ENCODE results near the gene HOXD1. TPM values are rescaled to one million over a fixed set of nuclear protein-coding genes. Genes with fewer than 3 reads are reported as not detected.

HOXD1 gene
- polyA plus RNA-seq, 1 experiment: not detected

DNA sequence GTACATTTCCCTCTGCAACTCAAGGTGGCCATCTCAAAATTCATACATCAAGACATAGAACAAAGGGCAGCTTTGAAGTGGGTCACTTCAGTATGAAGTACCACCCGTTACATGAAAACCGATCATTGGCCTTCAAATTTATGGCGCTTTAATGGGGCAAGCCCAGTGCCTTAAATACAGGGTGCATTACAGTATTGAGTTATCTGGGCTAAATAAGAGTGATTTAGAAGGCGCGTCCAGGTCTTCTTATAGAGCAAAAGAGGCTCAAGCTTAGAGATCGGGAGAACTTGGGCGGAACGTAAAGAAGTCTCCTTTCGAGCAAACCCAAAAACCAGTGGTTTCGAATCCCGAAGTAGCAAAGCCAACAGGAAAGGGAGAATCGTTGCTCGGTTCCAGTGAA is 24.3 kb upstream of the HOXD1 start:
- POLR2A ChIA-PET: no interaction called here
- TF ChIP-seq, protein P1, sequence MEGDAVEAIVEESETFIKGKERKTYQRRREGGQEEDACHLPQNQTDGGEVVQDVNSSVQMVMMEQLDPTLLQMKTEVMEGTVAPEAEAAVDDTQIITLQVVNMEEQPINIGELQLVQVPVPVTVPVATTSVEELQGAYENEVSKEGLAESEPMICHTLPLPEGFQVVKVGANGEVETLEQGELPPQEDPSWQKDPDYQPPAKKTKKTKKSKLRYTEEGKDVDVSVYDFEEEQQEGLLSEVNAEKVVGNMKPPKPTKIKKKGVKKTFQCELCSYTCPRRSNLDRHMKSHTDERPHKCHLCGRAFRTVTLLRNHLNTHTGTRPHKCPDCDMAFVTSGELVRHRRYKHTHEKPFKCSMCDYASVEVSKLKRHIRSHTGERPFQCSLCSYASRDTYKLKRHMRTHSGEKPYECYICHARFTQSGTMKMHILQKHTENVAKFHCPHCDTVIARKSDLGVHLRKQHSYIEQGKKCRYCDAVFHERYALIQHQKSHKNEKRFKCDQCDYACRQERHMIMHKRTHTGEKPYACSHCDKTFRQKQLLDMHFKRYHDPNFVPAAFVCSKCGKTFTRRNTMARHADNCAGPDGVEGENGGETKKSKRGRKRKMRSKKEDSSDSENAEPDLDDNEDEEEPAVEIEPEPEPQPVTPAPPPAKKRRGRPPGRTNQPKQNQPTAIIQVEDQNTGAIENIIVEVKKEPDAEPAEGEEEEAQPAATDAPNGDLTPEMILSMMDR (IDR thresholded peaks at IDR 0.05; ENCODE audit: low read depth, low read length): no peak
- no peak overlapping the region for H3K27ac ChIP-seq (ENCODE audit: low read depth, low read length)

DNA sequence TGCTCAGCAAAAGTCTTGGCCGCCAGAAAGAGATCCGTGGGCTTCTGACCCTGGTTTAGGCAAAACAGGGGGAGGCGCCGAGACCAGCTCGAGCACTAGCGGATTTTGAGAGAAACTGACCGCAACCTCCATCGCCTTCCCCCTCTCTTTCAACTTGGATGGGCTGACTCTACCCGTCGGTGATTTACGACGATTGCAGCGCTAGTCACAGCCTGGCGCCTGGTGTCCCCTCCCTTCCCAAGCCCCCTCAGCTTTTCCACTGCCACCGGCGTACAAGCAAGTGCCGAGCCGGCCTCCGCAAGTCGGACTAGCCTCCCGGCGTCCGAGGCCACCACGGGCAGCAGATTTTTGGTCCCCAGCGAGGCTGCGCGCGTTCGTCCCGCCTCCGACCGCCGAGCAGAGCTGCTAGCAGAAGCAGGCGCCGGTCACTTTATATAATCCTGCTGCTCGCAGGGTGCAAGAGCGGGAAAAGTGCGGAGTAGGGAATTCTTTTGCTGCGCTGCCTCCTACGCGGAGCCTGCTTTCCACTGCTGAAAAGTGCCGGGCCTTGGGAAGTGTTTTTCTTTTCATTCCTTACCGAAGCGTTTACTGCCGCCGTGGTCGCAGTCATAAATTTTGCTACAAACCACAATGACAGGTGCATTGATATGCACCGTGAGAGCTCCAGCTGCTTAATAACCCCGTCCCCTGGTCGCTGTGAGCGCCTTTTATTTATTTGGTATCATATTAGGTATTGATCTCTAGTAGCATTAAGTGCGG is 23.7 kb upstream of the HOXD1 start:
- no peak overlapping the region for H3K27ac ChIP-seq (ENCODE audit: low read depth, low read length)
- CTCF ChIA-PET: no interaction called here
- H3K4me3 ChIP-seq (ENCODE audit: low read depth, low read length): no peak overlapping the region
- DNase-seq (ENCODE audit: low read depth, low spot score): no peak
- TF ChIP-seq, protein P1 (IDR thresholded peaks at IDR 0.05; ENCODE audit: low read depth, low read length): no peak
- POLR2A ChIA-PET: no interaction called here
- H3K9me3 ChIP-seq (ENCODE audit: control insufficient read depth, insufficient read depth, low read length): peaks cover 3% of the 10 kb centered on the region; the same call in 1 of the 2 replicates
- peaks cover 74% of the 10 kb centered on the region for H3K27me3 ChIP-seq (ENCODE audit: control insufficient read depth, insufficient read depth, low read length)

More for the DNA sequence above, 24.3 kb upstream of the HOXD1 start:
- H3K9me3 ChIP-seq (ENCODE audit: control insufficient read depth, insufficient read depth, low read length): peaks cover 3% of the 10 kb centered on the region; the same call in 1 of the 2 replicates
- DNase-seq (ENCODE audit: low read depth, low spot score): no peak
- CTCF ChIA-PET: no interaction called here
- H3K4me3 ChIP-seq (ENCODE audit: low read depth, low read length): no peak overlapping the region
- H3K27me3 ChIP-seq (ENCODE audit: control insufficient read depth, insufficient read depth, low read length): peaks cover 78% of the 10 kb centered on the region

DNA sequence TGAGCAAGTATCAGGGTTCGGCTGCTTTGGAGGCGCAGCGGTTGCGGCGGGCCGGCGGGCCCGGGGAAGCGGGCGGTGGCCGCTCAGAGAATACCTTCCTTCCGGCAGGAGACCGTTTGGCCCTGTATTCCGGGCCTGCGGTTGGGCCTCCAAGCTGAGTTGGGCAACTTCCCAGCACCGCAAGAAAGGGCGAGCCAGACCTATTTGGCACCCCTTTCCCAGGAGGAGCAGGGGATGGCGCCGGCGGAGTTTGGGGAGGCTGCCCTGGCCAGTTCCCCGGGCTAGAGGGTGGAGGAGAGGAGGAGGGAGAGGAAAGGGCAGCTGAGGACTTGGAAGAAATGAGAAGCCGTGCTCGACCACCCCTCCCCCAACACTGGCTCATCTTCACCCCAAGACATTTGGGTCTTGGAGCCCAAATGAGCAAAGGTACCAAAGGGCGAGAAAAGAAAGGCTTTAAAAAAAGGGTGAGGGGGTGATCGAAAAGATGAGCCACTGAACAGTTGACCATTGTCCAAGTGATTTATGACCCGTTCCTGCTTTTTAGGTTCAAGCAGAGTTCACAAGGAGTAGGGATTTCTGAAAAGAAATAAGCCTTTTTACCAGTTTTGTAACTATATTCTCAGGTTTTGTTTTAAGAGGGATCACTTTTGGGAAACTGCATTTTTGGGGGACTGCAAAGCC is 23.0 kb upstream of the HOXD1 start:
- H3K9me3 ChIP-seq (ENCODE audit: control insufficient read depth, insufficient read depth, low read length): peaks cover 3% of the 10 kb centered on the region; the same call in 1 of the 2 replicates
- H3K4me3 ChIP-seq (ENCODE audit: low read depth, low read length): no peak overlapping the region
- DNase-seq (ENCODE audit: low read depth, low spot score): no peak
- CTCF ChIA-PET: no interaction called here
- TF ChIP-seq, protein P1 (IDR thresholded peaks at IDR 0.05; ENCODE audit: low read depth, low read length): no peak
- H3K27me3 ChIP-seq (ENCODE audit: control insufficient read depth, insufficient read depth, low read length): peaks cover 73% of the 10 kb centered on the region
- POLR2A ChIA-PET: no interaction called here
- H3K27ac ChIP-seq (ENCODE audit: low read depth, low read length): no peak overlapping the region

DNA sequence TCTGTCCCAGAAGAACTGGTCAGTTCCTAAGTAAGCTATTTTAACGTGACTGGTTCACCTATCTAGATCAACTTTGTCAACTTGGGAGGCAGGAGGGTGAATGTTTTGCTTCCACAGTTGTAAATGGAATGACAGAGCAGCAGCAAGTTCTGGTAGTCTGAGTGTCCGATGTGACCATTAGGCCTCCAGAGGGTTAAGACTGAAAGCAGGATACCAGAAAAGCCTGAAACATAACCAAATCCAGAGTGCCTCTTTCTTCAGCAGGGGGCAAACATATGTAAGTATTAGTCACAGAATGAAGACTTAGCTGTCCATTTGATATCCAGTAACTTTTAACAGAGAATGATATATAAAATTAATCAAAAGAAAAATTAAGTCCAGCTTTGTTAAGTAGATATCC is 22.2 kb upstream of the HOXD1 start:
- no peak overlapping the region for H3K4me3 ChIP-seq (ENCODE audit: low read depth, low read length)
- peaks cover 74% of the 10 kb centered on the region for H3K27me3 ChIP-seq (ENCODE audit: control insufficient read depth, insufficient read depth, low read length)
- ChIA-PET CTCF (interaction anchor here (1.1 kb wide), 1 partner anchor 40 kb away, joined by 3 read pairs; no protein-coding TSS in a partner anchor), POLR2A (no interaction called here)
- no peak overlapping the region for H3K27ac ChIP-seq (ENCODE audit: low read depth, low read length)
- DNase-seq (ENCODE audit: low read depth, low spot score): no peak
- peaks cover 4% of the 10 kb centered on the region; the same call in 1 of the 2 replicates for H3K9me3 ChIP-seq (ENCODE audit: control insufficient read depth, insufficient read depth, low read length)
- TF ChIP-seq, protein P1 (IDR thresholded peaks at IDR 0.05; ENCODE audit: low read depth, low read length): no peak

DNA sequence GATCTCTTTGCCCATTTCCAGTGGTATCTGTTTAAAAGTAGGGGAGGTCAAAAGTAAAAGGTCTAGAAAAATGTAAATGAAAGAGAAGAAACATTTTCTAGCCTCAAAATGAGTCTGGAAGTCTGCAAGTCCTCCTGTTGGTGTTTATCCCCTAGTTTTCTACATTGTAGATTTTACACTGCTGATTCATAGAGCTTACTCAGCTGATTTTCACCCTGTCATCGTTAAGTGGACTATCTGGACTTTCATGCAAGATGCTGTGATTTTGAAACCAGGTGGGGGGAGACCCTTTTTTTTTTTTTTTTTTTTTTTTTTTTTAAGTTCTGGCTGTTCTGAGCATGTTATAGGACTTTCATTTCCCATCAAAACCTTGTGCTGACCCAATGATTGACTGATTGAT is 21.1 kb upstream of the HOXD1 start:
- Histone ChIP-seq H3K9me3 (ENCODE audit: control insufficient read depth, insufficient read depth, low read length) (peaks cover 15% of the 10 kb centered on the region; the same call in 1 of the 2 replicates), H3K27ac (ENCODE audit: low read depth, low read length) (no peak overlapping the region), H3K4me3 (ENCODE audit: low read depth, low read length) (no peak overlapping the region), H3K27me3 (ENCODE audit: control insufficient read depth, insufficient read depth, low read length) (peaks cover 73% of the 10 kb centered on the region)
- DNase-seq (ENCODE audit: low read depth, low spot score): no peak
- ChIA-PET CTCF (interaction anchor here (0.7 to 1.1 kb wide), 3 partner anchors 41 to 802 kb away, joined by 3 to 4 read pairs (median 3); no protein-coding TSS in a partner anchor), POLR2A (no interaction called here)
- TF ChIP-seq, protein P1 (IDR thresholded peaks at IDR 0.05; ENCODE audit: low read depth, low read length): no peak

Measured in AG04450 (cell line).